NK-92 (cell line): ENCODE measurements around the gene DNAJC4.

Experiments used
- DNase-seq: peaks from one replicate; lab custom pipeline; 2025; ENCODE audit not compliant: unreplicated experiment; lab: John Stamatoyannopoulos, UW

The DNAJC4 gene

DNA sequence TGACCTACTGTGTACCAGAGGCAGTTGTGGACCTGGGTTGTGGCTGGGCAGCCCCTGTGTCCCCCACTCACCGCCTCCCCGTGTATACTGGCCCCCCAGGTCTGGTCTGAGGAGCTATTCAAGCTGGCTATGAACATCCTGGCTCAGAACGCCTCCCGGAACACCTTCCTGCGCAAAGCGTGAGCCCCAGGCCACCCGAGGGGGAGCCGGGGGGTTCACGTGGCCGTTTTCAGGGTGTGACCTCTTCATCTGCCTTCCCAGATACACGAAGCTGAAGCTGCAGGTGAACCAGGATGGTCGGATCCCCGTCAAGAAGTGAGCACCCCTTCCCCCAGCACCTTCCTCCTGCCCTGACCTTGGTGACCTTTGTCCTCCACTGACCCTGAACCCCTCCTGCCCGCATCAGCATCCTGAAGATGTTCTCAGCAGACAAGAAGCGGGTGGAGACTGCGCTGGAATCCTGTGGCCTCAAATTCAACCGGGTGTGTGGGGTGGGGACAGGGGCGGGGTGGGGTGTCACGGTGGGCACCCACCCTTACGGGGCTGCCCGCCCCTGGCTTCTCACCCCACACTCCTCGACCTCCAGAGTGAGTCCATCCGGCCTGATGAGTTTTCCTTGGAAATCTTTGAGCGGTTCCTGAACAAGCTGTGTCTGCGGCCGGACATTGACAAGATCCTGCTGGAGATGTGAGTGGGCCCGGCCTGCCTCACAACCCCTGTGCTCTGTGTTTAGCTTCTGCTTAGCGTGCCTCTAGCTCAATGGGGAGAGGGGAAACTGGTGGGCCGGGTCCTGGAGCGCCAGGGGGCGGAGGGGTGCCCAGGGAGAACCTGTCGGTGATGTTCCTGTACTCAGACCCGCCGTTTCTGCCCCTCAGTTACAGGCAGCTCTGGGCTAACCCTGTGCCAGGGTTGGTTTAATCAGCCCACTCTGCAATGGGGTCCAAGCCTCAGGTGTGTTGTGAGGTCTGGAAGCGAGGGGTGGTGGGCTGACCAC, 25.1 kb downstream of the DNAJC4 start:
- no peak for DNase-seq

- DNase-seq = no peak
These were observed 26.0 kb downstream of the DNAJC4 start for GRCh38 chr11:64256300-64256699.

GRCh38 chr11:64258356-64258755, 28.0 kb downstream of the DNAJC4 start:
- DNase-seq = no peak

DNA sequence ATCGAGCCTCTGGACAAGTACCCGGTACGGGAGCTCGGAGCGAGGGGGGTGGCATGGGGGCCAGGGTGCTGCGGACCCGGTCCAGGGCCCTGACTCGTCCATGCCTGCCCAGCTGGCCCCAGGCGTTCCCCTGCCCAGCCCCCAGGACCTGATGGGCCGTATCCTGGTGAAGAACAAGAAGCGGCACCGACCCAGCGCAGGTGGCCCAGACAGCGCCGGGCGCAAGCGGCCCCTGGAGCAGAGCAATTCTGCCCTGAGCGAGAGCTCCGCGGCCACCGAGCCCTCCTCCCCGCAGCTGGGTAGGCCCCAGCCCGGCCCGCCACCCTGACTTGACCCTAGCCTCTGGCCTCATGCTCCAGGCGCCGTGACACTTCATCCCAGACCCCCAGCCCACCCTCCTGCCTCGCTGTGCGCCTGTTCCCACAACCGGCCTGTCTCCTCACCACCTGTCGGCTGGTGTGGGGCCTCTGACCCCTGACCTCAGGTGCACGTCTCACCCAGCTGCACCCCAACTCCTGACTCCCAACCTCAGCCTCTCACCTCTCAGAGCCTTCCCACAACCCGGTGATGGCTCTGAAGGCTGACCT, 28.7 kb downstream of the DNAJC4 start:
- no peak for DNase-seq

- DNase-seq = no peak
These were observed 29.3 kb downstream of the DNAJC4 start for GRCh38 chr11:64259533-64260067.

- DNase-seq = no peak
These were observed 29.9 kb downstream of the DNAJC4 start for GRCh38 chr11:64260147-64260708.

DNA sequence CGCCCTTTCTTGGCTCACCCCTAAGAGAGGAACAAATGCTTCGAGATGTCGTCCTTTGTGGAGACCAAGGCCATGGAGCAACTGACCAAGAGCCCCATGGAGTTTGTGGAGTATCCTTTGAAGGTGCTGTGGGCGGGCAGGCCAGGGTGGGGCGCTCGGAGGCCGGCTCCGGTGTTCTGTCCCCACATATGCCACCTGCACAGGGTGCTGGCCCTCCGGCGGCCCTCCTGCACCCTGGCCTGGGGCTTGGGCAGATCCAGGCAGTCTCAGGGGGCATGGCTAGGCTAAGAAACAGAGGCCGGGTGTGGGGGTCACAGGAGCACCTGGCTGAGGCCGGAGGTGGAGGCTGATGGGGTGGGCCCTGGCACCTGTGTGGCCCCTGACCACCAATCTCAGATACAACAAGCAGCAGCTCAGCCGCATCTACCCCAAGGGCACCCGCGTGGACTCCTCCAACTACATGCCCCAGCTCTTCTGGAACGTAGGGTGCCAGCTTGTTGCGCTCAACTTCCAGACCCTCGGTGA, 31.3 kb downstream of the DNAJC4 start:
- no peak for DNase-seq

DNA sequence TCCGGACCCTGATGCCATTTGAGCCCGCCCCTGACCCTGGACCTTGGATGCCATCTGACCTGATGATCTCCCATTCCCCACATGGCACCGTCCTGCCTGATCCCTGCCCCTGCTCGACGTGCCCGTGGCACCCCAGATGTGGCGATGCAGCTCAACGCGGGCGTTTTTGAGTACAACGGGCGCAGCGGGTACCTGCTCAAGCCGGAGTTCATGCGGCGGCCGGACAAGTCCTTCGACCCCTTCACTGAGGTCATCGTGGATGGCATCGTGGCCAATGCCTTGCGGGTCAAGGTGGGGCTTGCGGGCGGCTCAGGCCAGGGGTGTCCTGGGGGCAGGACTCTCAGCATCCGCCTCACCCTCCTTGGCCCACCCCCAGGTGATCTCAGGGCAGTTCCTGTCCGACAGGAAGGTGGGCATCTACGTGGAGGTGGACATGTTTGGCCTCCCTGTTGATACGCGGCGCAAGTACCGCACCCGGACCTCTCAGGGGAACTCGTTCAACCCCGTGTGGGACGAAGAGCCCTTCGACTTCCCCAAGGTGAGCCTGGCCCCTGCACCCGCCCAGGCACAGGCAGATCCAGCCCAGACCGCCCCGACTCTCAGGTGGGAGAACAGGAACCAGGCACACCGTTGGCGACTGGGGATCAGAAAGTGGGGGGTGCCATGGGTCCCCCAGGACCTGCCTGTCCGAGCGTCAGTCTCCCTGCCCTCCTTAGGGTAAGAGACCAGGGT, 32.1 kb downstream of the DNAJC4 start:
- DNase-seq = no peak

- no peak for DNase-seq
These were observed 32.9 kb downstream of the DNAJC4 start for GRCh38 chr11:64263021-64263946.

DNA sequence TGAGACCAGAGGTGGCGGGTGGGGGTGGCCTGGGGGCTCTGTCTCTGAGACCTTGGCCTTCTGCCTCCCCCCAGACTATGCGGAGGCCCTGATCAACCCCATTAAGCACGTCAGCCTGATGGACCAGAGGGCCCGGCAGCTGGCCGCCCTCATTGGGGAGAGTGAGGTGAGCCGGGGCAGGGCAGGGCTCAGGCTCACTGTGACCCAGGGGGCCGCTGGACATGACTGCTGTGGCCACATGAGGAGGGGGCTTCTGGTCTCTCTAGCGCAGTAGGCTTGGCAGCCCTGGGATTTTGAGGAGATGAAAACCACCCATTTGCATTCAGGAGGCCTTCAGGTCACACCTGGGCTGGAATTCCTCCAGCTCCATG, 33.6 kb downstream of the DNAJC4 start:
- DNase-seq = no peak

- DNase-seq = no peak
These were observed 34.1 kb downstream of the DNAJC4 start for GRCh38 chr11:64264371-64264852.

DNA sequence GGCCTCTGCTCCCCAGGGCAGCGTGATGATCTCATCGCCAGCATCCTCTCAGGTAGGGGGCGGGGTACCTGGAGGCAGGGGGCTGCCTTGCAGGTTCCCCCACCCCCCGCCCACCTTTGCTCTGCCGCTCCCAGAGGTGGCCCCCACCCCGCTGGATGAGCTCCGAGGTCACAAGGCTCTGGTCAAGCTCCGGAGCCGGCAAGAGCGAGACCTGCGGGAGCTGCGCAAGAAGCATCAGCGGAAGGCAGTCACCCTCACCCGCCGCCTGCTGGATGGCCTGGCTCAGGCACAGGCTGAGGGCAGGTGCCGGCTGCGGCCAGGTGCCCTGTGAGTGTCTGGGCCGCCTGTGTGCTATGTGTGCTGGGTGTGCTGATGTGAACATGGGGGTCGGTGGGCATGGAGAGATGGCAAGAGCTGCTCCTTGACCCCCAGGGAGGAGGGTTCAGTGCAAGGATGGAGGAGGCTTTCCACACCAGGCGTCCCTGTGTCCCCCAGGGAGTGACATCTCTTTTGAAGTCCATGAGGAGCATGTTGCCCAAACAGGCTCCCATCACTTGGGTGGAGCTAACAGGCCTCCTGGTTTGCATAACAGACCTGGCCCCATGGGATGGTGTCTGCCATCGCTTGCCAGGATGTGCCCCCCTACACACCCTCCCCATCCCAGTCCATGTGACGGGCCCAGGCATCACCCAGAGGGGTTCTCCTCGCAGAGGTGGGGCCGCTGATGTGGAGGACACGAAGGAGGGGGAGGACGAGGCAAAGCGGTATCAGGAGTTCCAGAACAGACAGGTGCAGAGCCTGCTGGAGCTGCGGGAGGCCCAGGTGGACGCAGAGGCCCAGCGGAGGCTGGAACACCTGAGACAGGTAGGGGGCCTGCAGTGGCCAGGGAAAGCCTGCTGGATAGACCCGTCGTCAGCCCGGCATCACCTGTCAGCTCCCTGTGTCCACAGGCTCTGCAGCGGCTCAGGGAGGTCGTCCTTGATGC, 35.1 kb downstream of the DNAJC4 start:
- DNase-seq = no peak

DNA sequence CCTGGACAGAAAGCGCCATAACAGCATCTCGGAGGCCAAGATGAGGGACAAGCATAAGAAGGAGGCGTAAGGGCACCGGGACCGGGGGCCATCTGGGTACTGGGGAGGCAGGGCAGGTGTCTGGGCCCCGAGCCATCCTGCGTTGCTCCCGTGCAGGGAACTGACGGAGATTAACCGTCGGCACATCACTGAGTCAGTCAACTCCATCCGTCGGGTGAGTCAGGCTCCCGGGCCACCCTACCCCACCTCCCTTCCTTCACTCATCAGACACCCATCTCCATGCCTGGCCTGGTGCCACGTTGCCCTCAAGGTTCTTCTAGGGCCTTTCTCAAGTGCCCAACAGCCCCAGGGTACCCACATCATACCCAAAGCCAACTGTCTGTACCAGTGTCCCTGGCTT, 36.0 kb downstream of the DNAJC4 start:
- no peak for DNase-seq

- no peak for DNase-seq
These were observed 37.0 kb downstream of the DNAJC4 start for GRCh38 chr11:64267207-64267945.

DNA sequence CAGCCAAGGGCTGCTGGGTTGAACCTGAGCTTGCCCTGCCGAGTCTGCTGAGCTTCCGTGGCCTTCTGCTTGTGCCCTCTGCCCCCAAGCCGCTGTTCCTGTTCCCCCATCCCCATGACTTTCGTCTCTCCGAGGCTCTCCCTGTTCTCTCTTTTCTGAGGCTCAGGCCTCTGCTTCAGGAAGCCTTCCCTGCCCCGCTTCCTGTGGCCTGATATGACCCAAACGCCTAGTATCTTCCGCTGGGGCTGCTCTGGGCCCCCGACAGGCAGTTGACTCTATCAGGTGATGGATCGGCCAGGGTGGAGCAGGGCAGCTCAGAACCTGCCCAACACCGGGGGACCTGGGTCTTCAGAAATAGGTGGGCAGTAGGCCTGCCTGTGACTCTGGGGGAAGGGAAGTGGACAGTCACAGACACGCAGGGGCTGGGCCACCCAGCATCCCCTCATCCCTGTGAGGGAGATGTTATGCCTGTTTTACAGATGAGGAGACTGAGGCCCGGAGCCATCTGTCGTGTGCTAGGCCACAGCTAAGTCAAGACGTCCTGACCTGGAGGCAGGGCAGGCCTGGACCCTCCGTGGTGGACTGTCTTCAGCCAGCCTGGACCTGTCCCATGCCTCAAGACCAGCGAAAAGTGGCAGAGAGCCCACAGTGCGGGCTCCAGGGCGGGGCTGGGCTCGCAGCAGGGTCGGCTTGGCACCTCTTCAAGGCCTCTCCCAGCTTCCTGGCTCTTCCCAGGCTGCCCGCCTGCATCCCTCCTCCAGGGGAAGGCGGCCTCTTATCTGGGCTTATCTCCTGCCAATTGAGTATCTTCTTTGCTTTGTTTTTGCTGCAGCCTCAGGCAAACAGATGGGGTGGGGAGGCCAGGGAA, 37.9 kb downstream of the DNAJC4 start:
- no peak for DNase-seq

DNA sequence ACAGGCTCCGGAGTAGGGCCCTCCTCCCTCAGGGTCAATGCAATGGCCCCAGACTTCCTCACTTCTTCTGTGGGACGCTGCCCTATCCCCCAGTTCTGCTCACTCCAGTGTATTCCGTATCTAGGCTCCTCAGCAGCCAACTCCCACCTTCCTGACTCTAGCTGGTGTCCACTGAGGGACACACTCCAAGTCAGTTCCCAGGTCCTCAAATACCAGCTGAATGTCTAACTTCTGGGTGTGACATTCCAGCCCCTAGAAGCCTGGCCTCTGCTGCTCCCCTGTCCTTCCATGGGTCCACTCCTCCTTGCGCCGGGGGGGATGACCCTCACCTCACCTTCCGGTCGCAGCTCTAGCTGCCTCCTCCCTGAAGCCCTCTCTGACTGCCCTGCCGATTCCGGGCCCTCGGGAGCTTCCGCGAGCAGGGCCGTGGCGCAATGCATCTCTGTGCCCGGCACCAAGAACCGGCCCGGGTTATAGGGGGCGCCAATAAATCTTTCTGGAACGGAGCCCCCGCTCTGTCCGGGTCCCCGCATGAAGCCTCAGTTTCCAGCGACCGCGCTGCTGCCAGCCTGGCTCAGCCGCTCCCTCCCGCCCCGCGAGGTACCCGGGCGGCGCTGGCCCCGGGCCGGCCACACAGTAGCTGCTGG, 38.7 kb downstream of the DNAJC4 start:
- DNase-seq = no peak
